ENCODE measurements around the gene ST3GAL4. TPM values are rescaled to one million over a fixed set of nuclear protein-coding genes. Genes with fewer than 3 reads are reported as not detected.

ST3GAL4 gene
- total and polyA plus RNA-seq, 9 of the 15 experiments (the other 6 are each of a cell fraction or from before 2014, with no cell fraction given), result 0.27 to 22.9 (median 10.5) TPM

DNA sequence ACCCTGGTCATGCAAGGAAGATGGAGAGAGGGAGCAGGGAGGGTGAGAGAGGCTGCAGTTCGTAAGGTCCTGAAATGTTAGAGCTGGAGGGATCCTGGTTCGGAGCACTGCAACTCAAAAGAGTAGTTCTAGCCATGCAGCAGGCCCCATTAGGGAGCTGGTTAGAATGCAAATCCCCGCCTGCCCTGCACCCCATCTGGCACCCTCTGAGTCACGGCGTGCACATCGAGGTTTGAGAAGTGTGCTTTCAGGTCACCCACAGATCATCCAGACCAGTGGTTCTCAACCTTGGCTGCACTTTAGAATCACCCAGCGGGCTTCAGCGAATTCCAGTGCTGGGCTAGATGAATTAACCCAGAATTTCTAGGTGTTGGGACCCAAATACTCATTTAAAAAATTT lies 48.2 kb downstream of the ST3GAL4 start:
- Histone ChIP-seq H3K4me3 (no peak overlapping the region), H3K4me1 (replicated peaks in 1 of 2; ENCODE audit: control insufficient read depth in 2 of 2, insufficient read depth in 2 of 2, low read length in 2 of 2) (no peaks in the 10 kb centered on the region), H3K36me3 (ENCODE audit: control insufficient read depth, insufficient read depth, low read length) (peaks cover 5% of the 10 kb centered on the region; the same call in 2 of the 3 replicates), H3K79me2 (ENCODE audit: control insufficient read depth, insufficient read depth, low read length) (no peaks in the 10 kb centered on the region), H2AFZ (ENCODE audit: low read depth, low read length) (no peak overlapping the region), H3K9me3 (replicated peaks; ENCODE audit: control insufficient read depth, insufficient read depth, low read depth, low read length) (no peaks in the 10 kb centered on the region), H3K4me2 (ENCODE audit: insufficient read depth, low read length) (no peak overlapping the region), H3K9me1 (ENCODE audit: control insufficient read depth, insufficient read depth, low read length) (no peaks in the 10 kb centered on the region), H3K9ac (ENCODE audit: insufficient read depth in 1 of 2, low read depth in 2 of 2, low read length in 2 of 2) (no peak overlapping the region), H3K27me3 (ENCODE audit: control insufficient read depth in 2 of 2, insufficient read depth in 2 of 2, low read length in 2 of 2) (no peaks in the 10 kb centered on the region), H4K20me1 (replicated peaks; ENCODE audit: control insufficient read depth, insufficient read depth, low read length) (peaks cover 18% of the 10 kb centered on the region; the same call in 1 of the 2 replicates), H3K27ac (ENCODE audit: extremely low read depth, low read depth, low read length) (no peak overlapping the region)
- intact Hi-C loops (cut with micrococcal nuclease), result no loop called here
- 77% methylated on average over 6 of the region's 8 CpGs for WGBS (ENCODE audit: insufficient coverage, low coverage, missing lambda C conversion rate)
- BruUV-seq (replicated peaks), result no TSS peak
- in situ Hi-C loops (cut with MboI), result loop anchor here (25.0 kb wide), 1 partner anchor 91 kb away; the partner anchor contains the start of gene DCPS
- CTCF ChIA-PET (ENCODE audit: low intra/inter-chr PET ratio), result no interaction called here
- ATAC-seq (no peak), FAIRE-seq (no peak), DNase-seq (ENCODE audit: extremely low read depth in 1 of 4, low spot score in 3 of 4) (no peak)
- POLR2A ChIA-PET, result interaction anchor here (0.7 kb wide), 1 partner anchor 43 kb away, joined by 3 read pairs; no protein-coding TSS in a partner anchor
- no peak for TF ChIP-seq ZNF696 (CRISPR knock-in tag; conservative IDR thresholded peaks at IDR 0.05)
- TF ChIP-seq PURB (CRISPR knock-in tag; IDR thresholded peaks at IDR 0.05; ENCODE audit: low read depth), result no peak
- TF ChIP-seq CTBP1 (IDR thresholded peaks at IDR 0.05; ENCODE audit: borderline replicate concordance), result no peak
- TF ChIP-seq ZFPM2 (CRISPR knock-in tag; IDR thresholded peaks at IDR 0.05), result no peak
- TF ChIP-seq ZBTB2 (IDR thresholded peaks at IDR 0.05), result no peak
- TF ChIP-seq RNF2 (IDR thresholded peaks at IDR 0.05), result no peak
- no peak for TF ChIP-seq NFE2L1 (tag; IDR thresholded peaks at IDR 0.05; ENCODE audit: borderline replicate concordance, low read depth)
- TF ChIP-seq ILF3 (IDR thresholded peaks at IDR 0.05; ENCODE audit: borderline replicate concordance), result no peak
- TF ChIP-seq ZNF695 (CRISPR knock-in tag; IDR thresholded peaks at IDR 0.05), result no peak
- TF ChIP-seq, protein P1, sequence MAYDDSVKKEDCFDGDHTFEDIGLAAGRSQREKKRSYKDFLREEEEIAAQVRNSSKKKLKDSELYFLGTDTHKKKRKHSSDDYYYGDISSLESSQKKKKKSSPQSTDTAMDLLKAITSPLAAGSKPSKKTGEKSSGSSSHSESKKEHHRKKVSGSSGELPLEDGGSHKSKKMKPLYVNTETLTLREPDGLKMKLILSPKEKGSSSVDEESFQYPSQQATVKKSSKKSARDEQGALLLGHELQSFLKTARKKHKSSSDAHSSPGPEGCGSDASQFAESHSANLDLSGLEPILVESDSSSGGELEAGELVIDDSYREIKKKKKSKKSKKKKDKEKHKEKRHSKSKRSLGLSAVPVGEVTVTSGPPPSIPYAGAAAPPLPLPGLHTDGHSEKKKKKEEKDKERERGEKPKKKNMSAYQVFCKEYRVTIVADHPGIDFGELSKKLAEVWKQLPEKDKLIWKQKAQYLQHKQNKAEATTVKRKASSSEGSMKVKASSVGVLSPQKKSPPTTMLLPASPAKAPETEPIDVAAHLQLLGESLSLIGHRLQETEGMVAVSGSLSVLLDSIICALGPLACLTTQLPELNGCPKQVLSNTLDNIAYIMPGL (CRISPR knock-in tag; IDR thresholded peaks at IDR 0.05), result no peak
- no peak for TF ChIP-seq EP300 (IDR thresholded peaks at IDR 0.05; ENCODE audit: low read length)
- TF ChIP-seq, protein P2, sequence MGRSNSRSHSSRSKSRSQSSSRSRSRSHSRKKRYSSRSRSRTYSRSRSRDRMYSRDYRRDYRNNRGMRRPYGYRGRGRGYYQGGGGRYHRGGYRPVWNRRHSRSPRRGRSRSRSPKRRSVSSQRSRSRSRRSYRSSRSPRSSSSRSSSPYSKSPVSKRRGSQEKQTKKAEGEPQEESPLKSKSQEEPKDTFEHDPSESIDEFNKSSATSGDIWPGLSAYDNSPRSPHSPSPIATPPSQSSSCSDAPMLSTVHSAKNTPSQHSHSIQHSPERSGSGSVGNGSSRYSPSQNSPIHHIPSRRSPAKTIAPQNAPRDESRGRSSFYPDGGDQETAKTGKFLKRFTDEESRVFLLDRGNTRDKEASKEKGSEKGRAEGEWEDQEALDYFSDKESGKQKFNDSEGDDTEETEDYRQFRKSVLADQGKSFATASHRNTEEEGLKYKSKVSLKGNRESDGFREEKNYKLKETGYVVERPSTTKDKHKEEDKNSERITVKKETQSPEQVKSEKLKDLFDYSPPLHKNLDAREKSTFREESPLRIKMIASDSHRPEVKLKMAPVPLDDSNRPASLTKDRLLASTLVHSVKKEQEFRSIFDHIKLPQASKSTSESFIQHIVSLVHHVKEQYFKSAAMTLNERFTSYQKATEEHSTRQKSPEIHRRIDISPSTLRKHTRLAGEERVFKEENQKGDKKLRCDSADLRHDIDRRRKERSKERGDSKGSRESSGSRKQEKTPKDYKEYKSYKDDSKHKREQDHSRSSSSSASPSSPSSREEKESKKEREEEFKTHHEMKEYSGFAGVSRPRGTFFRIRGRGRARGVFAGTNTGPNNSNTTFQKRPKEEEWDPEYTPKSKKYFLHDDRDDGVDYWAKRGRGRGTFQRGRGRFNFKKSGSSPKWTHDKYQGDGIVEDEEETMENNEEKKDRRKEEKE (IDR thresholded peaks at IDR 0.05; ENCODE audit: borderline replicate concordance in 1 of 2, control insufficient read depth in 1 of 2, low read depth in 2 of 2, low read length in 1 of 2), result no peak
- TF ChIP-seq NFATC3 (IDR thresholded peaks at IDR 0.05), result no peak
- no peak for TF ChIP-seq MTA2 (IDR thresholded peaks at IDR 0.05; ENCODE audit: low read depth)
- no peak for TF ChIP-seq SAFB2 (IDR thresholded peaks at IDR 0.05; ENCODE audit: borderline replicate concordance, low read depth, low read length, severe bottlenecking)
- TF ChIP-seq, protein P3, sequence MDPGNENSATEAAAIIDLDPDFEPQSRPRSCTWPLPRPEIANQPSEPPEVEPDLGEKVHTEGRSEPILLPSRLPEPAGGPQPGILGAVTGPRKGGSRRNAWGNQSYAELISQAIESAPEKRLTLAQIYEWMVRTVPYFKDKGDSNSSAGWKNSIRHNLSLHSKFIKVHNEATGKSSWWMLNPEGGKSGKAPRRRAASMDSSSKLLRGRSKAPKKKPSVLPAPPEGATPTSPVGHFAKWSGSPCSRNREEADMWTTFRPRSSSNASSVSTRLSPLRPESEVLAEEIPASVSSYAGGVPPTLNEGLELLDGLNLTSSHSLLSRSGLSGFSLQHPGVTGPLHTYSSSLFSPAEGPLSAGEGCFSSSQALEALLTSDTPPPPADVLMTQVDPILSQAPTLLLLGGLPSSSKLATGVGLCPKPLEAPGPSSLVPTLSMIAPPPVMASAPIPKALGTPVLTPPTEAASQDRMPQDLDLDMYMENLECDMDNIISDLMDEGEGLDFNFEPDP (CRISPR knock-in tag; IDR thresholded peaks at IDR 0.05), result no peak
- TF ChIP-seq GATAD2A (IDR thresholded peaks at IDR 0.05), result no peak

Measured in K562 (cell line).